Omental fat pad (tissue), 4 donors: Measurements from ENCODE around the gene GLUL. TPM values are rescaled to one million over a fixed set of nuclear protein-coding genes. Genes with fewer than 3 reads are reported as not detected.

Experiments used
- ATAC-seq: fragments of 150-250 bp; one replicate; pipeline ENCODE4 v1.9.1; 2016; ENCODE audit warnings: mild to moderate bottlenecking, moderate library complexity; ENCODE audit not compliant: low FRiP score
- DNase-seq: peaks from one replicate; pipeline ENCODE4 v3.0.0-alpha.2; 2019; ENCODE audit warnings: low spot score
- CTCF ChIP-seq, 3 donors: fragments of 450-650 bp; IDR thresholded peaks; one replicate each; pipeline ENCODE4 v1.5.1; 2016 to 2017; ENCODE audit warnings: antibody characterized with exemption in 3 of 3, mild to moderate bottlenecking in 3 of 3, moderate library complexity in 2 of 3
- total RNA-seq, 4 donors: library from RNA; depleted of rRNA; stranded (reverse); fragments of >200 nt; gene quantifications; one replicate each; pipeline ENCODE4 v1.1.0, GENCODE V29; 2016

Gene GLUL
- total RNA-seq, 4 donors from 2014 or later = 5,022 to 14,857 (median 5,938) TPM

- TF ChIP-seq CTCF (IDR thresholded peaks at IDR 0.05) = no peak
- no peak for ATAC-seq
- DNase-seq = no peak
Observed at GRCh38 chr1:182368903-182369302, 22.7 kb downstream of the GLUL start.

- no peak for TF ChIP-seq CTCF (IDR thresholded peaks at IDR 0.05)
- DNase-seq (no peak), ATAC-seq (no peak)
Observed at GRCh38 chr1:182368358-182368757, 23.2 kb downstream of the GLUL start.

GRCh38 chr1:182367926-182368325 lies 23.7 kb downstream of the GLUL start:
- DNase-seq (no peak), ATAC-seq (no peak)
- no peak for TF ChIP-seq CTCF (IDR thresholded peaks at IDR 0.05)

DNA sequence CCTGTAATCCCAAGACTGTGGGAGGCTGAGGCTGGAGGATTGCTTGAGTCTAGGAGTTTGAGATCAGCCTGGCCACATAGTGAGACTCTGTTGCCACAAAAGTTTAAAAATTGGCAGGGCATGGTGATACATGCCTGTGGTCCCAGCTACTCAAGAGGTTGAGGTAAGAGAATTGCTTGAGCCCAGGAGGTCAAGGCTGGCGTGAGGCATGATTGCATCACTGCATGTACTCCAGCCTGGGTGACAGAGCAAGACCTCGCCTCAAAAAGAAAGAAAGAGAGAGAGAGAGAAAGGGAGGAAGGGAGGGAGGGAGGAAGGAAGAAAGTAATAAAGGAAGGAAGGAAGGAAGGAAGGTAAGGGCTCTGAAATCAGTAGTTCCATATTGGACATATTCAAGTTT lies 25.0 kb downstream of the GLUL start:
- no peak for ATAC-seq
- no peak for DNase-seq
- TF ChIP-seq CTCF (IDR thresholded peaks at IDR 0.05) = no peak

- ATAC-seq = no peak
- TF ChIP-seq CTCF (IDR thresholded peaks at IDR 0.05) = no peak
- DNase-seq = no peak
Observed at GRCh38 chr1:182359645-182360044, 31.9 kb downstream of the GLUL start.

DNA sequence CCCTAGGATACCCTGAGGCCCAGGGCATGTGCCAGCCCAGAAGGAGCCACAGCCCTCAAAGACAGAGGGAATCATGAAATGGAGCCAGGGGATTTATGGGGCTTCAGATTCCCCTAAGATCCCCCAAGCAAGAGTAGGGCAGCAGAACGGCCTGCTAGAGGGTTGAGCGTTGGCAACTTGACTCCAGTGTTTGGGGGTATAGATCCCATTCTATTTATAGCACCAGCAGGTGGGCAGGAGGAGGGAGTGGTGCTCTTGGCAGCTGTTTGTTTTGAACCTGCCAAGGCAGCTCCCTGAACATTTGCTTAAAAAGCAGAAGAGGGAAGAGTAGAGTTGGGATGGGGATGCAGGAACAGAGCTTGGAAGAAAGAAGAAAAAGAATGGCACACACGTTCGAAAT lies 33.7 kb downstream of the GLUL start:
- ATAC-seq = no peak
- no peak for DNase-seq
- TF ChIP-seq CTCF (IDR thresholded peaks at IDR 0.05) = no peak

- TF ChIP-seq CTCF (IDR thresholded peaks at IDR 0.05) = no peak
- DNase-seq = no peak
- no peak for ATAC-seq
Observed at GRCh38 chr1:182357171-182357570, 34.4 kb downstream of the GLUL start.
